DOHH2 (cell line): Measurements from ENCODE around the gene YPEL3.

Experiments
- CTCF ChIP-seq: fragments of 200-600 bp; sonication (generic); IDR thresholded peaks from one replicate; pipeline ENCODE4 v1.5.1; 2014; ENCODE audit warnings: antibody characterized with exemption, mild to moderate bottlenecking, low read depth, low read length; ENCODE audit not compliant: poor library complexity, severe bottlenecking
- EZH2phosphoT487 ChIP-seq: fragments of 200-600 bp; sonication (generic); IDR thresholded peaks from 2 replicates; pipeline ENCODE4 v1.6.1; 2017; ENCODE audit warnings: borderline replicate concordance, mild to moderate bottlenecking, antibody characterized with exemption, low read length, moderate library complexity, mixed read lengths

GRCh38 chr16:30063278-30063892 is 32.6 kb downstream of the YPEL3 start:
- no peak for TF ChIP-seq CTCF
- TF ChIP-seq EZH2phosphoT487: no peak
